Esophagus squamous epithelium (tissue), 5 donors: ENCODE results near the gene ARHGEF28. TPM values are rescaled to one million over a fixed set of nuclear protein-coding genes. Genes with fewer than 3 reads are reported as not detected.

Experiments
- DNase-seq: peaks from one replicate; lab custom pipeline; 2025; lab: John Stamatoyannopoulos, UW
- H3K27ac ChIP-seq, 4 donors: fragments of 200-600 bp; sonication (generic); one replicate each; pipeline ENCODE4 v1.5.1; 2016 to 2019; ENCODE audit warnings: mild to moderate bottlenecking in 1 of 4
- H3K27me3 ChIP-seq, 4 donors: fragments of 200-600 bp; sonication (generic); 1 replicate in 3 of 4; 2 replicates in 1 of 4; pipeline versions ENCODE4 v1.5.1 to v1.6.0; 2017 to 2021; ENCODE audit warnings: antibody characterized with exemption in 1 of 4
- H3K36me3 ChIP-seq, 3 donors: fragments of 200-600 bp; sonication (generic); one replicate each; pipeline ENCODE4 v1.5.1; 2016 to 2019
- H3K4me1 ChIP-seq, 3 donors: fragments of 200-600 bp; sonication (generic); one replicate each; pipeline ENCODE4 v1.5.1; 2017 to 2019
- H3K4me3 ChIP-seq, 4 donors: fragments of 200-600 bp; sonication (generic); 1 replicate in 3 of 4; 2 replicates in 1 of 4; pipeline ENCODE4 v1.5.1; 2016 to 2019; ENCODE audit warnings: mild to moderate bottlenecking in 2 of 4, moderate library complexity in 1 of 4
- H3K9me3 ChIP-seq, 3 donors: fragments of 200-600 bp; sonication (generic); one replicate each; pipeline ENCODE4 v1.5.1; 2016 to 2019
- CTCF ChIP-seq, 6 experiments: fragments of 450-650 bp in 4 of 6; fragments of 200-600 bp in 2 of 6; sonication (generic) in 2 of 6; IDR thresholded peaks; one replicate each; pipeline ENCODE4 v1.5.1; 2016 to 2019; ENCODE audit warnings: antibody characterized with exemption in 6 of 6, mild to moderate bottlenecking in 4 of 6, moderate library complexity in 4 of 6
- POLR2A ChIP-seq, 4 donors: fragments of 450-650 bp; IDR thresholded peaks; one replicate each; pipeline ENCODE4 v1.6.1; 2017; ENCODE audit warnings: antibody characterized with exemption in 4 of 4, mild to moderate bottlenecking in 4 of 4, moderate library complexity in 3 of 4
- WGBS, 2 donors: methylation state at CpG; one replicate each; pipeline ENCODE4 v1.1.5; 2018; 5-methylcytosine and 5-hydroxymethylcytosine counted together
- intact Hi-C: fragments of 100-400 bp; cut with DNase I; formaldehyde crosslinking; loops from one replicate; pipeline ENCODE4 v1.15.0; 2022
- total RNA-seq, 4 donors: library from RNA; depleted of rRNA; stranded (reverse); fragments of >200 nt; gene quantifications; one replicate each; pipeline ENCODE4 v1.1.0, GENCODE V29; 2016
- donor health status: DM: yes; HTN: yes; CAD: no.

The ARHGEF28 gene
- total RNA-seq, 4 donors from 2014 or later, result 9.2 to 34.3 (median 12.7) TPM

- no peaks in the 10 kb centered on the region for H3K9me3 ChIP-seq
- no peaks in the 10 kb centered on the region for H3K27me3 ChIP-seq
- H3K4me1 ChIP-seq, result peaks cover 0 to 6% (median 0%) of the 10 kb centered on the region in 3 donors
- no peak for DNase-seq
- H3K4me3 ChIP-seq, result no peak overlapping the region
- peaks cover 0 to 52% (median 0%) of the 10 kb centered on the region in 3 donors for H3K36me3 ChIP-seq
- intact Hi-C loops, result no loop called here
- TF ChIP-seq CTCF (IDR thresholded peaks at IDR 0.05) (no peak), POLR2A (IDR thresholded peaks at IDR 0.05) (no peak)
- H3K27ac ChIP-seq, result no peak overlapping the region
- 98 to 100% methylated on average over 3 of the region's 3 CpGs for whole genome bisulfite sequencing, 2 donors
These were observed 282.9 kb downstream of the ARHGEF28 start for GRCh38 chr5:73908846-73909245.

- Histone ChIP-seq H3K4me3 (no peak overlapping the region), H3K4me1 (peaks cover 0 to 6% (median 0%) of the 10 kb centered on the region in 3 donors), H3K27ac (no peak overlapping the region), H3K36me3 (peaks cover 0 to 46% (median 0%) of the 10 kb centered on the region in 3 donors), H3K9me3 (no peaks in the 10 kb centered on the region), H3K27me3 (no peaks in the 10 kb centered on the region)
- DNase-seq, result no peak
- 91 to 100% methylated on average over 4 to 8 of the region's 27 CpGs for WGBS, 2 donors
- intact Hi-C loops, result no loop called here
- TF ChIP-seq CTCF (IDR thresholded peaks at IDR 0.05) (no peak), POLR2A (IDR thresholded peaks at IDR 0.05) (no peak)
These were observed 283.5 kb downstream of the ARHGEF28 start for GRCh38 chr5:73909474-73909873.

- DNase-seq, result no peak
- H3K27ac ChIP-seq, result no peak overlapping the region
- H3K4me3 ChIP-seq, result no peak overlapping the region
- no peaks in the 10 kb centered on the region for H3K27me3 ChIP-seq
- no peak for TF ChIP-seq POLR2A (IDR thresholded peaks at IDR 0.05)
- no peak for TF ChIP-seq CTCF (IDR thresholded peaks at IDR 0.05)
- H3K36me3 ChIP-seq, result peaks cover 0 to 39% (median 0%) of the 10 kb centered on the region in 3 donors
- intact Hi-C loops, result no loop called here
- H3K4me1 ChIP-seq, result peaks cover 0 to 2% (median 0%) of the 10 kb centered on the region in 3 donors
- no peaks in the 10 kb centered on the region for H3K9me3 ChIP-seq
- WGBS, 2 donors, result 51 to 53% methylated on average over 4 of the region's 4 CpGs
These were observed 285.9 kb downstream of the ARHGEF28 start for GRCh38 chr5:73911761-73912393.

GRCh38 chr5:73912821-73913271 lies 286.9 kb downstream of the ARHGEF28 start:
- Histone ChIP-seq H3K4me1 (peaks cover 0 to 11% (median 5%) of the 10 kb centered on the region in 3 donors), H3K4me3 (no peak overlapping the region), H3K27me3 (no peaks in the 10 kb centered on the region), H3K27ac (no peak overlapping the region), H3K9me3 (no peaks in the 10 kb centered on the region), H3K36me3 (peaks cover 0 to 40% (median 0%) of the 10 kb centered on the region in 3 donors)
- 74 to 86% methylated on average over 3 of the region's 3 CpGs for WGBS, 2 donors
- TF ChIP-seq CTCF (IDR thresholded peaks at IDR 0.05) (no peak), POLR2A (IDR thresholded peaks at IDR 0.05) (no peak)
- DNase-seq, result no peak
- intact Hi-C loops, result no loop called here

- Histone ChIP-seq H3K36me3 (peaks cover 0 to 45% (median 0%) of the 10 kb centered on the region in 3 donors), H3K4me1 (peaks cover 0 to 20% (median 5%) of the 10 kb centered on the region in 3 donors), H3K27ac (no peak overlapping the region), H3K27me3 (no peaks in the 10 kb centered on the region), H3K9me3 (no peaks in the 10 kb centered on the region), H3K4me3 (no peak overlapping the region)
- no peak for DNase-seq
- intact Hi-C loops, result no loop called here
- TF ChIP-seq POLR2A (IDR thresholded peaks at IDR 0.05) (no peak), CTCF (IDR thresholded peaks at IDR 0.05) (no peak)
These were observed 288.0 kb downstream of the ARHGEF28 start for GRCh38 chr5:73913971-73914370.
